Measurements from ENCODE around the gene TGFA. TPM values are rescaled to one million over a fixed set of nuclear protein-coding genes. Genes with fewer than 3 reads are reported as not detected.

Gene TGFA
- total and polyA plus RNA-seq, 10 of the 15 experiments (the other 5 are each of a cell fraction or from before 2014, with no cell fraction given) = 0.03 to 0.23 TPM; not detected in 8

DNA sequence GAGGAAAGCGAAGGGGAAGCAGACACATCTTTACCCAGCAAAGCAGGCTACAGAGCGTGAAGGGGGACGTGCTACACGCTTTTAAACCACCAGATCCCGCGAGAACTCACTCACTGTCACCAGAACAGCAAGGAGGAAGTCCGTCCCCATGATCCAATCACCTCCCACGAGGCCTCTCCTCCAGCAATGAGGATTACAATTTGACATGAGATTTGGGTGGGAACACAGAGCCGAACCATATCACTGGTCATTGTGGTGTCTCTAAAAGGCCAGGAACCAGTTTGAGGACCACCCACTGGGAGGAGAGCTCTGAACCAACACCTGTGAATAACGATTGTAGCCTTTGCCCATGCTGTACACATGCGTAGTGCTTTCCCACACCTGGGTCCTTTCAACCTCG lies 135.1 kb downstream of the TGFA start (continued):
- TF ChIP-seq MEF2A (IDR thresholded peaks at IDR 0.05; ENCODE audit: insufficient read depth, low read depth, low read length) (no peak), CBX5 (IDR thresholded peaks at IDR 0.05; ENCODE audit: low read depth) (no peak)
- TF ChIP-seq, protein P1, sequence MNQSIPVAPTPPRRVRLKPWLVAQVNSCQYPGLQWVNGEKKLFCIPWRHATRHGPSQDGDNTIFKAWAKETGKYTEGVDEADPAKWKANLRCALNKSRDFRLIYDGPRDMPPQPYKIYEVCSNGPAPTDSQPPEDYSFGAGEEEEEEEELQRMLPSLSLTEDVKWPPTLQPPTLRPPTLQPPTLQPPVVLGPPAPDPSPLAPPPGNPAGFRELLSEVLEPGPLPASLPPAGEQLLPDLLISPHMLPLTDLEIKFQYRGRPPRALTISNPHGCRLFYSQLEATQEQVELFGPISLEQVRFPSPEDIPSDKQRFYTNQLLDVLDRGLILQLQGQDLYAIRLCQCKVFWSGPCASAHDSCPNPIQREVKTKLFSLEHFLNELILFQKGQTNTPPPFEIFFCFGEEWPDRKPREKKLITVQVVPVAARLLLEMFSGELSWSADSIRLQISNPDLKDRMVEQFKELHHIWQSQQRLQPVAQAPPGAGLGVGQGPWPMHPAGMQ (IDR thresholded peaks at IDR 0.05; ENCODE audit: borderline replicate concordance) = no peak

DNA sequence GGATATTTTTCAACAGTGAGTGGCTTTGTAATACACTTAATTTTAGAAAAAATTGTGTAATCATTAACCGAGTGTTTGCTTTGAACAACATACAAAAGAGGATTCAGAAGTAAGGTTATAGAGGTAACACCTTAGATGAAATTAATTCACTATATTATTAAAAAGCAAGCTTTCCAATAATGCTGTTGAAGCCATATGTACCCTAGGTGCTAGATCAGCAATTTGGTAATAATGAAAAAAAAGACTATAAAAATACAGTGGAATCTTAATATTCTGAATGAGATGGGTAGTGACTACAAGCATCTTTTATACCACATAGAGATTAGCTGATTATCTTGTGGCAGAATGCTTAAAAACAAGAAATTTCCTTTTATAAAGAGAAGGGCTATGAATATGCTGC lies 136.6 kb downstream of the TGFA start:
- ChIA-PET POLR2A (no interaction called here), CTCF (no interaction called here), SMC1A (ENCODE audit: uncharacterized antibody, unreplicated experiment) (no interaction called here), RAD21 (ENCODE audit: unreplicated experiment) (no interaction called here)
- no peaks in the 10 kb centered on the region for H3K36me3 ChIP-seq (ENCODE audit: control insufficient read depth in 2 of 2, insufficient read depth in 2 of 2, low read length in 1 of 2)
- no peak overlapping the region for H3K4me3 ChIP-seq
- DNase-seq (ENCODE audit: low read depth, low spot score) (no peak), FAIRE-seq (no peak), ATAC-seq (no peak)
- H3K9ac ChIP-seq (ENCODE audit: control insufficient read depth, insufficient read depth, low read length) = no peak overlapping the region
- H3K4me1 ChIP-seq (ENCODE audit: control insufficient read depth, insufficient read depth, low read length) = no peaks in the 10 kb centered on the region
- peaks cover 0 to 7% of the 10 kb centered on the region in 2 experiments; a peak in 2 of 4 replicates for H3K27me3 ChIP-seq (replicated peaks in 1 of 2; ENCODE audit: control insufficient read depth in 2 of 2, insufficient read depth in 2 of 2, low read length in 1 of 2)
- H4K20me1 ChIP-seq (ENCODE audit: control insufficient read depth, insufficient read depth) = no peaks in the 10 kb centered on the region
- BruUV-seq (replicated peaks) = no TSS peak
- intact Hi-C loops (cut with micrococcal nuclease; ENCODE audit: unreplicated experiment) = no loop called here
- no peak overlapping the region for H2AFZ ChIP-seq (ENCODE audit: control insufficient read depth, low read depth, low read length)
- in situ Hi-C loops (cut with MboI) = no loop called here
- H3K79me2 ChIP-seq (ENCODE audit: control insufficient read depth, insufficient read depth, low read length) = no peaks in the 10 kb centered on the region
- H3K27ac ChIP-seq (ENCODE audit: control insufficient read depth, insufficient read depth) = no peak overlapping the region
- no peak overlapping the region for H3K4me2 ChIP-seq (ENCODE audit: control insufficient read depth, insufficient read depth)
- no peaks in the 10 kb centered on the region for H3K9me3 ChIP-seq (replicated peaks; ENCODE audit: control insufficient read depth, insufficient read depth, low read length)
- WGBS (ENCODE audit: insufficient coverage, insufficient replicate concordance, low lambda C conversion rate, missing lambda C conversion rate) = 6% methylated on average over 1 of the region's 1 CpG
- TF ChIP-seq STAT1 (conservative IDR thresholded peaks at IDR 0.05) = no peak
- TF ChIP-seq, protein P2, sequence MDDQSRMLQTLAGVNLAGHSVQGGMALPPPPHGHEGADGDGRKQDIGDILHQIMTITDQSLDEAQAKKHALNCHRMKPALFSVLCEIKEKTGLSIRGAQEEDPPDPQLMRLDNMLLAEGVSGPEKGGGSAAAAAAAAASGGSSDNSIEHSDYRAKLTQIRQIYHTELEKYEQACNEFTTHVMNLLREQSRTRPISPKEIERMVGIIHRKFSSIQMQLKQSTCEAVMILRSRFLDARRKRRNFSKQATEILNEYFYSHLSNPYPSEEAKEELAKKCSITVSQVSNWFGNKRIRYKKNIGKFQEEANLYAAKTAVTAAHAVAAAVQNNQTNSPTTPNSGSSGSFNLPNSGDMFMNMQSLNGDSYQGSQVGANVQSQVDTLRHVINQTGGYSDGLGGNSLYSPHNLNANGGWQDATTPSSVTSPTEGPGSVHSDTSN (IDR thresholded peaks at IDR 0.05; ENCODE audit: insufficient replicate concordance, low read depth, low read length) = no peak
- TF ChIP-seq NRF1 (conservative IDR thresholded peaks at IDR 0.05; ENCODE audit: low read depth, low read length) = no peak
- TF ChIP-seq SRF (IDR thresholded peaks at IDR 0.05; ENCODE audit: low read depth in 2 of 2, low read length in 2 of 2) = no peak
- TF ChIP-seq POLR2A (IDR thresholded peaks at IDR 0.05; ENCODE audit: low read depth, low read length) = no peak
- TF ChIP-seq, protein P3, sequence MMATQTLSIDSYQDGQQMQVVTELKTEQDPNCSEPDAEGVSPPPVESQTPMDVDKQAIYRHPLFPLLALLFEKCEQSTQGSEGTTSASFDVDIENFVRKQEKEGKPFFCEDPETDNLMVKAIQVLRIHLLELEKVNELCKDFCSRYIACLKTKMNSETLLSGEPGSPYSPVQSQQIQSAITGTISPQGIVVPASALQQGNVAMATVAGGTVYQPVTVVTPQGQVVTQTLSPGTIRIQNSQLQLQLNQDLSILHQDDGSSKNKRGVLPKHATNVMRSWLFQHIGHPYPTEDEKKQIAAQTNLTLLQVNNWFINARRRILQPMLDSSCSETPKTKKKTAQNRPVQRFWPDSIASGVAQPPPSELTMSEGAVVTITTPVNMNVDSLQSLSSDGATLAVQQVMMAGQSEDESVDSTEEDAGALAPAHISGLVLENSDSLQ (IDR thresholded peaks at IDR 0.05) = no peak
- TF ChIP-seq, protein P4, sequence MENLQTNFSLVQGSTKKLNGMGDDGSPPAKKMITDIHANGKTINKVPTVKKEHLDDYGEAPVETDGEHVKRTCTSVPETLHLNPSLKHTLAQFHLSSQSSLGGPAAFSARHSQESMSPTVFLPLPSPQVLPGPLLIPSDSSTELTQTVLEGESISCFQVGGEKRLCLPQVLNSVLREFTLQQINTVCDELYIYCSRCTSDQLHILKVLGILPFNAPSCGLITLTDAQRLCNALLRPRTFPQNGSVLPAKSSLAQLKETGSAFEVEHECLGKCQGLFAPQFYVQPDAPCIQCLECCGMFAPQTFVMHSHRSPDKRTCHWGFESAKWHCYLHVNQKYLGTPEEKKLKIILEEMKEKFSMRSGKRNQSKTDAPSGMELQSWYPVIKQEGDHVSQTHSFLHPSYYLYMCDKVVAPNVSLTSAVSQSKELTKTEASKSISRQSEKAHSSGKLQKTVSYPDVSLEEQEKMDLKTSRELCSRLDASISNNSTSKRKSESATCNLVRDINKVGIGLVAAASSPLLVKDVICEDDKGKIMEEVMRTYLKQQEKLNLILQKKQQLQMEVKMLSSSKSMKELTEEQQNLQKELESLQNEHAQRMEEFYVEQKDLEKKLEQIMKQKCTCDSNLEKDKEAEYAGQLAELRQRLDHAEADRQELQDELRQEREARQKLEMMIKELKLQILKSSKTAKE (IDR thresholded peaks at IDR 0.05; ENCODE audit: low read depth, poor library complexity, severe bottlenecking) = no peak
- TF ChIP-seq, protein P5, sequence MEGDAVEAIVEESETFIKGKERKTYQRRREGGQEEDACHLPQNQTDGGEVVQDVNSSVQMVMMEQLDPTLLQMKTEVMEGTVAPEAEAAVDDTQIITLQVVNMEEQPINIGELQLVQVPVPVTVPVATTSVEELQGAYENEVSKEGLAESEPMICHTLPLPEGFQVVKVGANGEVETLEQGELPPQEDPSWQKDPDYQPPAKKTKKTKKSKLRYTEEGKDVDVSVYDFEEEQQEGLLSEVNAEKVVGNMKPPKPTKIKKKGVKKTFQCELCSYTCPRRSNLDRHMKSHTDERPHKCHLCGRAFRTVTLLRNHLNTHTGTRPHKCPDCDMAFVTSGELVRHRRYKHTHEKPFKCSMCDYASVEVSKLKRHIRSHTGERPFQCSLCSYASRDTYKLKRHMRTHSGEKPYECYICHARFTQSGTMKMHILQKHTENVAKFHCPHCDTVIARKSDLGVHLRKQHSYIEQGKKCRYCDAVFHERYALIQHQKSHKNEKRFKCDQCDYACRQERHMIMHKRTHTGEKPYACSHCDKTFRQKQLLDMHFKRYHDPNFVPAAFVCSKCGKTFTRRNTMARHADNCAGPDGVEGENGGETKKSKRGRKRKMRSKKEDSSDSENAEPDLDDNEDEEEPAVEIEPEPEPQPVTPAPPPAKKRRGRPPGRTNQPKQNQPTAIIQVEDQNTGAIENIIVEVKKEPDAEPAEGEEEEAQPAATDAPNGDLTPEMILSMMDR (IDR thresholded peaks at IDR 0.05 in 2 of 3, conservative IDR thresholded peaks at IDR 0.05 in 1 of 3; ENCODE audit: control insufficient read depth in 2 of 3, extremely low read depth in 1 of 3, insufficient read depth in 1 of 3, low read depth in 3 of 3, low read length in 3 of 3) = no peak
- TF ChIP-seq, protein P6, sequence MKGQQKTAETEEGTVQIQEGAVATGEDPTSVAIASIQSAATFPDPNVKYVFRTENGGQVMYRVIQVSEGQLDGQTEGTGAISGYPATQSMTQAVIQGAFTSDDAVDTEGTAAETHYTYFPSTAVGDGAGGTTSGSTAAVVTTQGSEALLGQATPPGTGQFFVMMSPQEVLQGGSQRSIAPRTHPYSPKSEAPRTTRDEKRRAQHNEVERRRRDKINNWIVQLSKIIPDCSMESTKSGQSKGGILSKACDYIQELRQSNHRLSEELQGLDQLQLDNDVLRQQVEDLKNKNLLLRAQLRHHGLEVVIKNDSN (IDR thresholded peaks at IDR 0.05; ENCODE audit: borderline replicate concordance, extremely low read length, insufficient read depth, low read depth, low read length) = no peak
- TF ChIP-seq ZNF24 (IDR thresholded peaks at IDR 0.05) = no peak
- no peak for TF ChIP-seq ZNF384 (IDR thresholded peaks at IDR 0.05; ENCODE audit: borderline replicate concordance, low read depth, low read length)
